Thymus (tissue), 11 donors: Measurements from ENCODE around the gene ALX3. TPM values are rescaled to one million over a fixed set of nuclear protein-coding genes. Genes with fewer than 3 reads are reported as not detected.
A peak's percentile ranks its signal among the peaks of the same experiment; 100 is the strongest.

Experiments
- DNase-seq, 9 donors: peaks; one replicate each; pipeline ENCODE4 v3.0.0-alpha.2; 2013; ENCODE audit warnings: low spot score in 9 of 9, low read depth in 6 of 9, missing footprints in 1 of 9
- H3K27ac ChIP-seq, 2 donors: one replicate each; pipeline ENCODE4 v1.5.1; 2013; ENCODE audit warnings: control low read depth in 1 of 2, low read depth in 1 of 2, low read length in 1 of 2, mild to moderate bottlenecking in 1 of 2, moderate library complexity in 1 of 2
- H3K27me3 ChIP-seq, 2 donors: one replicate each; pipeline ENCODE4 v1.5.1; 2013; ENCODE audit warnings: low read length in 1 of 2; ENCODE audit not compliant: control insufficient read depth in 2 of 2, insufficient read depth in 1 of 2
- H3K36me3 ChIP-seq, 2 donors: one replicate each; pipeline ENCODE4 v1.5.1; 2013; ENCODE audit warnings: low read length in 1 of 2, mild to moderate bottlenecking in 1 of 2, moderate library complexity in 1 of 2; ENCODE audit not compliant: control insufficient read depth in 2 of 2, insufficient read depth in 2 of 2
- H3K4me1 ChIP-seq, 2 donors: one replicate each; pipeline ENCODE4 v1.5.1; 2013; ENCODE audit warnings: low read length in 2 of 2; ENCODE audit not compliant: control insufficient read depth in 2 of 2, insufficient read depth in 2 of 2
- H3K4me3 ChIP-seq, 2 donors: one replicate each; pipeline ENCODE4 v1.5.1; 2013; ENCODE audit warnings: low read length in 2 of 2, control low read depth in 1 of 2, mild to moderate bottlenecking in 1 of 2
- H3K9me3 ChIP-seq, 2 donors: one replicate each; pipeline ENCODE4 v1.5.1; 2013; ENCODE audit warnings: low read length in 1 of 2, mild to moderate bottlenecking in 1 of 2; ENCODE audit not compliant: control insufficient read depth in 2 of 2, insufficient read depth in 1 of 2
- WGBS: extraction: QIAGEN DNeasy Blood & Tissue Kit; methylation state at CpG from one replicate; pipeline ENCODE4 v1.1.7; 2013; 5-methylcytosine and 5-hydroxymethylcytosine counted together
- polyA plus RNA-seq: library from polyadenylated mRNA; stranded (reverse); fragments of 200-250 nt; gene quantifications from one replicate; pipeline ENCODE4 v1.2.3, GENCODE V29; 2013
- total RNA-seq: library from RNA; stranded (reverse); fragments of 120-200 nt; gene quantifications from one replicate; pipeline ENCODE4 v1.2.4, GENCODE V29; 2013
- donor health status: healthy.

The ALX3 gene
- total and polyA plus RNA-seq, 2 donors, result 0.14 to 0.16 TPM

GRCh38 chr1:110061341-110061740 is 9.1 kb downstream of the ALX3 start:
- no peak overlapping the region for H3K27ac ChIP-seq
- H3K9me3 ChIP-seq, result no peaks in the 10 kb centered on the region
- peaks cover 9 to 24% of the 10 kb centered on the region in 2 donors for H3K27me3 ChIP-seq
- peaks cover 0 to 2% of the 10 kb centered on the region in 2 donors for H3K4me1 ChIP-seq
- 98% methylated on average over 10 of the region's 10 CpGs for WGBS
- DNase-seq, result no peak
- H3K4me3 ChIP-seq, result no peak overlapping the region
- H3K36me3 ChIP-seq, result peaks cover 28 to 39% of the 10 kb centered on the region in 2 donors

- Histone ChIP-seq H3K9me3 (no peaks in the 10 kb centered on the region), H3K4me3 (no peak overlapping the region), H3K27ac (no peak overlapping the region), H3K4me1 (peaks cover 0 to 2% of the 10 kb centered on the region in 2 donors), H3K36me3 (peaks cover 35 to 46% of the 10 kb centered on the region in 2 donors), H3K27me3 (peaks cover 4 to 18% of the 10 kb centered on the region in 2 donors)
- 99% methylated on average over 7 of the region's 7 CpGs for WGBS
- no peak for DNase-seq
Observed at GRCh38 chr1:110060662-110061060, 9.8 kb downstream of the ALX3 start.

GRCh38 chr1:110060034-110060661 is 10.3 kb downstream of the ALX3 start:
- WGBS, result 95% methylated on average over 9 of the region's 9 CpGs

GRCh38 chr1:110059133-110059863 is 11.2 kb downstream of the ALX3 start:
- Histone ChIP-seq H3K4me1 (peaks cover 0 to 2% of the 10 kb centered on the region in 2 donors), H3K27me3 (peaks cover 0 to 4% of the 10 kb centered on the region in 2 donors), H3K36me3 (peaks cover 49 to 60% of the 10 kb centered on the region in 2 donors), H3K4me3 (no peak overlapping the region), H3K9me3 (no peaks in the 10 kb centered on the region), H3K27ac (no peak overlapping the region)
- 85% methylated on average over 6 of the region's 6 CpGs for WGBS
- DNase-seq, result no peak

More at GRCh38 chr1:110060034-110060661, 10.3 kb downstream of the ALX3 start:
- Histone ChIP-seq H3K36me3 (peaks cover 40 to 51% of the 10 kb centered on the region in 2 donors), H3K9me3 (no peaks in the 10 kb centered on the region), H3K4me3 (no peak overlapping the region), H3K27me3 (peaks cover 2 to 12% of the 10 kb centered on the region in 2 donors), H3K4me1 (peaks cover 0 to 2% of the 10 kb centered on the region in 2 donors), H3K27ac (no peak overlapping the region)
- peak in 3 of 9 donors; percentile 24 to 55 (median 44) for DNase-seq

- Histone ChIP-seq H3K9me3 (no peaks in the 10 kb centered on the region), H3K27ac (no peak overlapping the region), H3K36me3 (peaks cover 56 to 67% of the 10 kb centered on the region in 2 donors), H3K4me3 (no peak overlapping the region), H3K27me3 (no peaks in the 10 kb centered on the region), H3K4me1 (peaks cover 0 to 2% of the 10 kb centered on the region in 2 donors)
- no peak for DNase-seq
- WGBS, result 95% methylated on average over 1 of the region's 1 CpG
Observed at GRCh38 chr1:110058591-110058990, 11.9 kb downstream of the ALX3 start.

DNA sequence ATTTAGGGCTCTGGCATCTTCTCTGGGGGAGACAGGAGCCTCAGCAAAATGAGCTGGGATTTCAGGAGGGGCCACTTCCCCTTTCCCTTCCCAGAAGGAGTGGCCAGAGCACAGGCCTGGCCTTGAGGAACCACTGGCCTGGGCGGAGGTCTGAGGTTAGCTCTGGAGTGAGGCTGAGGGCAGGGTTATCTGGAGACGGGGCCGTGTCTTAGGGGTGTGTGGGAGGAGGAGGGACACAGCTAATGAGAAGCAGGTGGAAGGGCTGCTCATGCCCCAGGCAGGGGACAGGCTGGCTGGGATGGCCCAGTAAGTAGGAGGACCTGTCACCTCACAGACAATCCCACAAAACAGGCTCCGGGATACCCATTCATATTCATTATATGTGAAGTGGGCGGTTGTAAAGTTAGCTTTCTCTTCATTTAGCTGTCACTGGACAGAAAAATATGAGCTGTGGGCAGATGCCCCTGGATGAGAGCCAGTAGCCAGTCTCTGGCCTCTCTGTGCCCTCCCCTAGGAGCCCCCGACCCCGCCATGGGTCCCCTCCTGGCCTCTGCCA is 12.4 kb downstream of the ALX3 start:
- Histone ChIP-seq H3K36me3 (peaks cover 61 to 72% of the 10 kb centered on the region in 2 donors), H3K27me3 (no peaks in the 10 kb centered on the region), H3K27ac (no peak overlapping the region), H3K4me3 (no peak overlapping the region), H3K9me3 (no peaks in the 10 kb centered on the region), H3K4me1 (peaks cover 0 to 2% of the 10 kb centered on the region in 2 donors)
- DNase-seq, result no peak
- 96% methylated on average over 7 of the region's 7 CpGs for WGBS

DNA sequence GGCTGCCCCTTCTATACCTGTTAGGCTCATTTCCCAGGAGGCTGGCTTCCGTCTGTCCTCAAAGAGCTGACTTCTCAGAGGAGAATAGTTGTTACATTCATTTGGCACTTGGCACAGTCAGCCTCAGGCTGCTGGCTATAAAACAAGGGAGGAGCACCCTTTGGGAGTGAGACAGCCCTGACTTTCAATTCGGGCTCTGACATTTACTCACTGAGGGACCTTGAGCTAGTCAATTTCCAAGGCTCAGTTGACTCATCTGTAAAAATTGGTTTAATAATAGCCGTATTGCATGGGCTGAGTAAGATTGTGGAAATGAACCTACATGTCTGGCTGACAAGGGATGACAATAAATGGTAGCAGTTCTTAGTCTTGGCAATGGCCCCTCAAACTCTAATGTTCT is 13.7 kb downstream of the ALX3 start:
- no peaks in the 10 kb centered on the region for H3K27me3 ChIP-seq
- no peak overlapping the region for H3K27ac ChIP-seq
- H3K36me3 ChIP-seq, result peaks cover 74 to 82% of the 10 kb centered on the region in 2 donors
- no peak for DNase-seq
- WGBS, result 99% methylated on average over 3 of the region's 3 CpGs
- no peak overlapping the region for H3K4me3 ChIP-seq
- H3K9me3 ChIP-seq, result no peaks in the 10 kb centered on the region
- H3K4me1 ChIP-seq, result peaks cover 0 to 2% of the 10 kb centered on the region in 2 donors

DNA sequence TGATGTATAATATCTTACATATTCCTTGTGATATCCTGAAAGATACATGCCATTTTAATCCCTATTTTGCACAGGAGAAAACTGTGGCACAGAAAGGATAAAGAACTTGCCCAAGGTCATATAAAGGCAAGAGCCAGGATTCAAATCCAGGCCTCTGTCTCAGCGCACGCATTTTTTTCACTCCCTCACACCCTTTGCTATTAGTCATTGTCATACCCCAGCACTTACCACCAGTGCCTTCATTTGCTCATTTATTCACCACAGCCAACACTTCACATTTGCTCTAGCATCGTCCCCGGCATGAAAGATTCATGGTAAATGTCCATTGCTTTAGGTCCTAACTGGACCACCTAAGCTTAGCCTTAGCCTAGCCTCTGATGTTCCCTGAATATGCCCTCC is 14.2 kb downstream of the ALX3 start:
- no peaks in the 10 kb centered on the region for H3K27me3 ChIP-seq

More for the DNA sequence above, 14.2 kb downstream of the ALX3 start:
- peaks cover 79 to 82% of the 10 kb centered on the region in 2 donors for H3K36me3 ChIP-seq
- 95% methylated on average over 4 of the region's 4 CpGs for WGBS
- H3K27ac ChIP-seq, result no peak overlapping the region
- peaks cover 0 to 2% of the 10 kb centered on the region in 2 donors for H3K4me1 ChIP-seq
- H3K9me3 ChIP-seq, result no peaks in the 10 kb centered on the region
- no peak for DNase-seq
- no peak overlapping the region for H3K4me3 ChIP-seq
